ENCODE data around the gene VWF. TPM values are rescaled to one million over a fixed set of nuclear protein-coding genes. Genes with fewer than 3 reads are reported as not detected.
A peak's percentile ranks its signal among the peaks of the same experiment; 100 is the strongest.

VWF gene
- total RNA-seq = 100 to 1,000 TPM; 164 to 251 TPM

DNA sequence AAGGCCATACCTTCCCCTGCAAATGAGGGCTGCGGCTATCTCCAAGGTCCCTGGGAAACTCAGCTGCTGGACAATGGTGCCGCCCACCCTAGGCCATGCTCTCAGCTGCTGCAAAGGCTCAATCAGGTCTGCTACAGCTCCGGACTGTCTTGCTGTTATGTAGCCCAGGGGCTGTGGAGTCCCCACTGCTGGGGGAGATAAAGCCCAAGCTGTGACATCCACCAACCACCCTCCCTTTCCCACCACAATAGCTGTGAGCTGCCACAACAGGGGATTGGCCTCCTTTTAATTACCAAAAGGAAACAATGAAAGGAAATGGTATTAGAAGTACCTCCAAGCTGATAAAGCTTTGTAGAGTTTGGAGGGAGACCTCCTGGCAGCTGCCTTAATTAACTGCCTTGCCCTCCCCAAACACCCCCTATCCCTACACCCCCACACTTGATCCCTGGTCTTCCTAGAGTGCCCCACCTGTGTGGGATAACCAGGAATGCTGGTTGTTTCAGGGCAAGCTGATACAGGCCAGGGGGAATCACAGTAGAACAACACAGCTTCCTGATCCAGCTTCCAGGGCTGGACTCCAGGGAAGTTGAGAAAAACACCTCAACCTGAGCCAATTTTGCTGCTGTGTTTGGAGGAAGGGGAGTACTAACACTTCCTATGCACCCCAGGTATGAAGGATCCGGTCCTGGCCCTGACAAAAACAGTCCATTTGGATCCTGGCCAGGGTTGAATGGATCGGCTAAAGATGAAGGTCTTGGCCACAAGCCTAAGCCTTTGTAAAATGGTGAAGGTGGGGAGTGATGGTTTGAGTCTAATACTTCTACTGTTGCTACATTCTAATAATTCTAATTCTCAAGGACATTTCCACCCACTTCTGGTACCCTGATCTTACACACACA, at the start of gene VWF:
Gene VWF (minus strand): TSS at position 260 of the 899 bp plus-strand sequence. CDS start 1,474 bp downstream, outside the sequence.
- TF ChIP-seq, protein P1, sequence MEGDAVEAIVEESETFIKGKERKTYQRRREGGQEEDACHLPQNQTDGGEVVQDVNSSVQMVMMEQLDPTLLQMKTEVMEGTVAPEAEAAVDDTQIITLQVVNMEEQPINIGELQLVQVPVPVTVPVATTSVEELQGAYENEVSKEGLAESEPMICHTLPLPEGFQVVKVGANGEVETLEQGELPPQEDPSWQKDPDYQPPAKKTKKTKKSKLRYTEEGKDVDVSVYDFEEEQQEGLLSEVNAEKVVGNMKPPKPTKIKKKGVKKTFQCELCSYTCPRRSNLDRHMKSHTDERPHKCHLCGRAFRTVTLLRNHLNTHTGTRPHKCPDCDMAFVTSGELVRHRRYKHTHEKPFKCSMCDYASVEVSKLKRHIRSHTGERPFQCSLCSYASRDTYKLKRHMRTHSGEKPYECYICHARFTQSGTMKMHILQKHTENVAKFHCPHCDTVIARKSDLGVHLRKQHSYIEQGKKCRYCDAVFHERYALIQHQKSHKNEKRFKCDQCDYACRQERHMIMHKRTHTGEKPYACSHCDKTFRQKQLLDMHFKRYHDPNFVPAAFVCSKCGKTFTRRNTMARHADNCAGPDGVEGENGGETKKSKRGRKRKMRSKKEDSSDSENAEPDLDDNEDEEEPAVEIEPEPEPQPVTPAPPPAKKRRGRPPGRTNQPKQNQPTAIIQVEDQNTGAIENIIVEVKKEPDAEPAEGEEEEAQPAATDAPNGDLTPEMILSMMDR (IDR thresholded peaks at IDR 0.05) = no peak
- H3K27me3 ChIP-seq (replicated peaks; ENCODE audit: insufficient read depth) = no peaks in the 10 kb centered on the region
- H3K36me3 ChIP-seq = no peaks in the 10 kb centered on the region
- H3K4me1 ChIP-seq (ENCODE audit: control insufficient read depth in 1 of 2, low read depth in 2 of 2) = no peaks in the 10 kb centered on the region
- no peaks in the 10 kb centered on the region for H3K9me3 ChIP-seq
- peak within 1 kb of the TSS; percentile 15 for H3K4me3 ChIP-seq
- H3K27ac ChIP-seq = no peak within 1 kb of the TSS
- DNase-seq (ENCODE audit: low spot score) (no peak), ATAC-seq (ENCODE audit: insufficient number of reproducible peaks, low FRiP score, low read depth) (no peak)

DNA sequence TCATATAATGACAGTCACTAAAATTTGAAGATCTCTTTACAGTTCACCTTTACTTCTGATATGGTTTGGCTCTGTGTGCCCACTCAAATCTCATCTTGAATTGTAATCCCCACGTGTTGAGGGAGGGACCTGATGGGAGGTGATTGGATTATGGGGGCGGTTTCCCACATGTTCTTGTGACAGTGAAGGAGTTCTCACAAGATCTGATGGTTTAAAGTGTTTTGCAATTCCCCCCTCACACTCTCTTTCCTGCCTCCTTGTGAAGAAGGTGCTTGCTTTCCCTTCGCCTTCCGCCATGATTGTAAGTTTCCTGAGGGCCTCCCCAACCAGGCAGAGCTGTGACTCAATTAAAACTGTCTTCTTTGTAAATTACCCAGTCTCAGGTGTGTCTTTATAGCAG, 48.4 kb upstream of the VWF start:
- no peaks in the 10 kb centered on the region for H3K27me3 ChIP-seq (replicated peaks; ENCODE audit: insufficient read depth)
- no peak for ATAC-seq (ENCODE audit: insufficient number of reproducible peaks, low FRiP score, low read depth)
- peaks cover 12% of the 10 kb centered on the region in 2 donors for H3K4me1 ChIP-seq (ENCODE audit: control insufficient read depth in 1 of 2, low read depth in 2 of 2)

DNA sequence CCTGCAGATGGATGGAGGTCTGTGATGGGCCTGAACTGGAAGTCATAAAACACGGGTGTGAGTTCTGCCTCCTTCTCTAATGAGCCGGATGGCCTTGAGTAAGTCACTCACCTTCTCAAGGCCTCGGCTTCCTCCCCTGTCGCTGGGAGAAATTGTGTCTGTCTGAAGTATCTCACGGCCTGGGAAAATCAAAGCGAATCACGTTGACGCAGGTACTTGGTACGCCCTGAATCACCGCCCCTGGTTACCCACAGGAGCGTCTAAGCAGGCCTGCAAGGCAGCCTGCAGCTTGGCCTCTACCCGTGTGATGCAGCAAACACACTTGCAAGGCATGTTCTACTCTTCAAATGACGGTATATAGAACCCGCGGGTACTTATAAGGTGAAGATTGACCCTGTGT, 47.6 kb upstream of the VWF start:
- Histone ChIP-seq H3K27ac (no peak overlapping the region), H3K4me3 (no peak overlapping the region), H3K27me3 (replicated peaks; ENCODE audit: insufficient read depth) (no peaks in the 10 kb centered on the region), H3K4me1 (ENCODE audit: control insufficient read depth in 1 of 2, low read depth in 2 of 2) (peaks cover 17 to 20% of the 10 kb centered on the region in 2 donors), H3K36me3 (no peaks in the 10 kb centered on the region), H3K9me3 (no peaks in the 10 kb centered on the region)
- no peak for ATAC-seq (ENCODE audit: insufficient number of reproducible peaks, low FRiP score, low read depth)
- DNase-seq (ENCODE audit: low spot score) = no peak
- TF ChIP-seq, protein P1 (IDR thresholded peaks at IDR 0.05) = no peak

More for the DNA sequence above, 48.4 kb upstream of the VWF start:
- H3K9me3 ChIP-seq = no peaks in the 10 kb centered on the region
- no peak for DNase-seq (ENCODE audit: low spot score)
- no peaks in the 10 kb centered on the region for H3K36me3 ChIP-seq
- H3K27ac ChIP-seq = no peak overlapping the region
- TF ChIP-seq, protein P1 (IDR thresholded peaks at IDR 0.05) = no peak
- H3K4me3 ChIP-seq = no peak overlapping the region

DNA sequence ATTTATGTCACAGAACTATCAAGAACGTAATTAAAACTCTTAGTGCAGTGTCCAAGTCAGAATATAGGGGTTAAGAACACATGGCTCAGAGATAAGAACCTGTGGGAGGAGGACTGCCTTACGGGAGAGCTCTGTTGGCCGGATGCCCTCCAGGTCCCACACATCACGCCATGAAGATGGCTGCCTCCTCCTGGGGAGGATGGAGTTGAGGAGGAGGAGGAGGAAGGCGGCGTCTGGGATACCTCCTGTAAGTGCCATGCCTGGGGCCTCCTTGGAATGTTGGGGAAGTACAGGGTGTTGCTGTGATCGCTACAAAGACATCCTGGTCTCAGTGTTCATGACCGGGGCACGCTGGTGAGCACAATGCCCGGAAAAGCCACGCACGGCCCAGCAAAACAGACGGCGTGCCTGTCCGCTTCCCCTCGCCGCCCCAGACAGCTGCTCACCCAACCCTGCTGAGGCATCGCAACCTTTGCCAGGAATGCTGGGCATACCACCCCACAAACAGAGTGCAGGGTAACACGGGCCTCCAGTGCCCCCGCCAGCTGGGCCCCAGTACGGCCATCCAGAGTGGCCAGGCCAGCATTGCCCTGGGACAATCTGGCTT, 47.0 kb upstream of the VWF start:
- Histone ChIP-seq H3K4me1 (ENCODE audit: control insufficient read depth in 1 of 2, low read depth in 2 of 2) (peaks cover 21 to 25% of the 10 kb centered on the region in 2 donors), H3K27ac (no peak overlapping the region), H3K9me3 (no peaks in the 10 kb centered on the region), H3K36me3 (no peaks in the 10 kb centered on the region), H3K27me3 (replicated peaks; ENCODE audit: insufficient read depth) (no peaks in the 10 kb centered on the region), H3K4me3 (no peak overlapping the region)
- DNase-seq (ENCODE audit: low spot score) (no peak), ATAC-seq (ENCODE audit: insufficient number of reproducible peaks, low FRiP score, low read depth) (no peak)
- TF ChIP-seq, protein P1 (IDR thresholded peaks at IDR 0.05) = no peak
